NCI-H510A (cell line): ENCODE measurements around the gene GNAI3.

Experiments
- DNase-seq: peaks from one replicate; lab custom pipeline; 2025; lab: John Stamatoyannopoulos, UW

GNAI3 gene

GRCh38 chr1:109548321-109549267 is at the start of gene GNAI3:
Gene GNAI3 (plus strand): TSS chr1:109548615. CDS start chr1:109548721, 106 bp downstream.
- DNase-seq: peak; percentile 92

- no peak for DNase-seq
These were observed 49.3 kb upstream of the GNAI3 start for GRCh38 chr1:109499081-109499480.

GRCh38 chr1:109499661-109500536 is 48.5 kb upstream of the GNAI3 start:
- no peak for DNase-seq

GRCh38 chr1:109500941-109501381 is 47.5 kb upstream of the GNAI3 start:
- no peak for DNase-seq

GRCh38 chr1:109501644-109502363 is 46.6 kb upstream of the GNAI3 start:
- no peak for DNase-seq

GRCh38 chr1:109502364-109502851 is 46.0 kb upstream of the GNAI3 start:
- DNase-seq: no peak

GRCh38 chr1:109503935-109504334 is 44.5 kb upstream of the GNAI3 start:
- no peak for DNase-seq

- no peak for DNase-seq
These were observed 43.4 kb upstream of the GNAI3 start for GRCh38 chr1:109504974-109505373.

- no peak for DNase-seq
These were observed 40.2 kb upstream of the GNAI3 start for GRCh38 chr1:109508001-109508872.

GRCh38 chr1:109508873-109509175 is 39.6 kb upstream of the GNAI3 start:
- no peak for DNase-seq

- DNase-seq: peak; percentile 46
These were observed 39.0 kb upstream of the GNAI3 start, which contains the start of gene AMIGO1 for GRCh38 chr1:109509176-109510134. Gene AMIGO1 (minus strand): TSS chr1:109509727. CDS start chr1:109508912, 815 bp downstream.

- no peak for DNase-seq
These were observed 35.2 kb upstream of the GNAI3 start for GRCh38 chr1:109513110-109513710.

- no peak for DNase-seq
These were observed 33.6 kb upstream of the GNAI3 start for GRCh38 chr1:109514846-109515245.

- DNase-seq: no peak
These were observed 31.5 kb upstream of the GNAI3 start for GRCh38 chr1:109516872-109517271.

- DNase-seq: no peak
These were observed 31.1 kb upstream of the GNAI3 start for GRCh38 chr1:109517337-109517736.

GRCh38 chr1:109521002-109521951 is 27.1 kb upstream of the GNAI3 start:
- no peak for DNase-seq

GRCh38 chr1:109522026-109522425 is 26.4 kb upstream of the GNAI3 start:
- no peak for DNase-seq

GRCh38 chr1:109523706-109524105 is 24.7 kb upstream of the GNAI3 start:
- DNase-seq: no peak
